IMR-90 (cell line): ENCODE results near the gene FAF1. TPM values are rescaled to one million over a fixed set of nuclear protein-coding genes. Genes with fewer than 3 reads are reported as not detected.

Experiments used
- CEBPB ChIP-seq: IDR thresholded peaks from 2 replicates; pipeline ENCODE4 v1.6.1; 2012; ENCODE audit warnings: low read depth, low read length, improper control_type of control experiment
- FOS ChIP-seq: fragments of 150-350 bp; IDR thresholded peaks from 2 replicates; pipeline ENCODE4 v1.6.1; 2016; ENCODE audit warnings: low read depth, low read length
- polyA plus RNA-seq, 3 experiments: library from polyadenylated mRNA; depleted of rRNA; stranded (reverse); fragments of >200 nt; gene quantifications; 2 replicates each; pipeline ENCODE4 v1.2.3, GENCODE V29; 2012; ENCODE audit warnings: low replicate concordance in 1 of 3
- total RNA-seq: library from RNA; depleted of rRNA; stranded (reverse); fragments of >200 nt; gene quantifications from 2 replicates; pipeline ENCODE4 v1.2.3, GENCODE V29; 2012
- TF ChIP-seq, protein P1 (sequence below): conservative IDR thresholded peaks from 2 replicates; pipeline ENCODE4 v1.5.1; 2012; ENCODE audit warnings: mild to moderate bottlenecking, low read depth, low read length, improper control_type of control experiment

The FAF1 gene
- total and polyA plus RNA-seq, 2 of the 4 experiments (the other 2 are of a cell fraction), result 18.8 to 72.9 TPM

GRCh38 chr1:50959913-50960844, at the start of gene FAF1 (continued):
- TF ChIP-seq, protein P1, sequence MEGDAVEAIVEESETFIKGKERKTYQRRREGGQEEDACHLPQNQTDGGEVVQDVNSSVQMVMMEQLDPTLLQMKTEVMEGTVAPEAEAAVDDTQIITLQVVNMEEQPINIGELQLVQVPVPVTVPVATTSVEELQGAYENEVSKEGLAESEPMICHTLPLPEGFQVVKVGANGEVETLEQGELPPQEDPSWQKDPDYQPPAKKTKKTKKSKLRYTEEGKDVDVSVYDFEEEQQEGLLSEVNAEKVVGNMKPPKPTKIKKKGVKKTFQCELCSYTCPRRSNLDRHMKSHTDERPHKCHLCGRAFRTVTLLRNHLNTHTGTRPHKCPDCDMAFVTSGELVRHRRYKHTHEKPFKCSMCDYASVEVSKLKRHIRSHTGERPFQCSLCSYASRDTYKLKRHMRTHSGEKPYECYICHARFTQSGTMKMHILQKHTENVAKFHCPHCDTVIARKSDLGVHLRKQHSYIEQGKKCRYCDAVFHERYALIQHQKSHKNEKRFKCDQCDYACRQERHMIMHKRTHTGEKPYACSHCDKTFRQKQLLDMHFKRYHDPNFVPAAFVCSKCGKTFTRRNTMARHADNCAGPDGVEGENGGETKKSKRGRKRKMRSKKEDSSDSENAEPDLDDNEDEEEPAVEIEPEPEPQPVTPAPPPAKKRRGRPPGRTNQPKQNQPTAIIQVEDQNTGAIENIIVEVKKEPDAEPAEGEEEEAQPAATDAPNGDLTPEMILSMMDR, result peak; percentile 21
- peak; percentile 41 for TF ChIP-seq CEBPB
- TF ChIP-seq FOS, result 0 out of 2 replicates have a peak, but pooled peaks have one; percentile 15
